Measurements from ENCODE around the gene SERP2.

SERP2 gene

GRCh38 chr13:44351505-44351854 lies 22.1 kb upstream of the SERP2 start:
- Histone ChIP-seq H3K9ac (ENCODE audit: low read length) (no peak overlapping the region), H2AFZ (ENCODE audit: low read depth, low read length) (no peak overlapping the region), H3K9me3 (ENCODE audit: insufficient read depth, low read length) (no peaks in the 10 kb centered on the region)

GRCh38 chr13:44352202-44352601 lies 21.4 kb upstream of the SERP2 start:
- Histone ChIP-seq H3K27ac (ENCODE audit: low read length) (no peak overlapping the region), H4K20me1 (ENCODE audit: insufficient read depth, low read length) (no peaks in the 10 kb centered on the region), H3K4me3 (ENCODE audit: low read length) (no peak overlapping the region), H3K9me3 (ENCODE audit: insufficient read depth, low read length) (no peaks in the 10 kb centered on the region), H3K4me1 (ENCODE audit: low read length) (no peaks in the 10 kb centered on the region), H3K4me2 (ENCODE audit: low read length) (no peak overlapping the region), H3K36me3 (replicated peaks; ENCODE audit: low read depth, low read length) (no peaks in the 10 kb centered on the region), H3K79me2 (ENCODE audit: low read length) (no peaks in the 10 kb centered on the region), H3K27me3 (ENCODE audit: low read depth, low read length) (peaks cover 28% of the 10 kb centered on the region), H3K9ac (ENCODE audit: low read length) (no peak overlapping the region), H2AFZ (ENCODE audit: low read depth, low read length) (no peak overlapping the region)
- no peak for TF ChIP-seq EZH2phosphoT487 (IDR thresholded peaks at IDR 0.05; ENCODE audit: low read depth)
- TF ChIP-seq CTCF (IDR thresholded peaks at IDR 0.05; ENCODE audit: low read depth, low read length): no peak

More at GRCh38 chr13:44351505-44351854, 22.1 kb upstream of the SERP2 start:
- H4K20me1 ChIP-seq (ENCODE audit: insufficient read depth, low read length): no peaks in the 10 kb centered on the region
- H3K4me2 ChIP-seq (ENCODE audit: low read length): no peak overlapping the region
- H3K36me3 ChIP-seq (replicated peaks; ENCODE audit: low read depth, low read length): no peaks in the 10 kb centered on the region
- no peak overlapping the region for H3K27ac ChIP-seq (ENCODE audit: low read length)
- no peak overlapping the region for H3K4me3 ChIP-seq (ENCODE audit: low read length)
- no peak for TF ChIP-seq CTCF (IDR thresholded peaks at IDR 0.05; ENCODE audit: low read depth, low read length)
- no peak for TF ChIP-seq EZH2phosphoT487 (IDR thresholded peaks at IDR 0.05; ENCODE audit: low read depth)
- no peaks in the 10 kb centered on the region for H3K79me2 ChIP-seq (ENCODE audit: low read length)
- H3K4me1 ChIP-seq (ENCODE audit: low read length): no peaks in the 10 kb centered on the region
- H3K27me3 ChIP-seq (ENCODE audit: low read depth, low read length): peaks cover 28% of the 10 kb centered on the region

- H3K4me1 ChIP-seq (ENCODE audit: low read length): no peaks in the 10 kb centered on the region
- no peak overlapping the region for H3K9ac ChIP-seq (ENCODE audit: low read length)
- no peak overlapping the region for H3K27ac ChIP-seq (ENCODE audit: low read length)
- no peak overlapping the region for H3K4me2 ChIP-seq (ENCODE audit: low read length)
- H3K36me3 ChIP-seq (replicated peaks; ENCODE audit: low read depth, low read length): no peaks in the 10 kb centered on the region
- H3K79me2 ChIP-seq (ENCODE audit: low read length): no peaks in the 10 kb centered on the region
- peaks cover 28% of the 10 kb centered on the region for H3K27me3 ChIP-seq (ENCODE audit: low read depth, low read length)
- H2AFZ ChIP-seq (ENCODE audit: low read depth, low read length): no peak overlapping the region
- no peaks in the 10 kb centered on the region for H3K9me3 ChIP-seq (ENCODE audit: insufficient read depth, low read length)
- TF ChIP-seq CTCF (IDR thresholded peaks at IDR 0.05; ENCODE audit: low read depth, low read length) (no peak), EZH2phosphoT487 (IDR thresholded peaks at IDR 0.05; ENCODE audit: low read depth) (no peak)
- H3K4me3 ChIP-seq (ENCODE audit: low read length): no peak overlapping the region
- H4K20me1 ChIP-seq (ENCODE audit: insufficient read depth, low read length): no peaks in the 10 kb centered on the region
Measured at GRCh38 chr13:44352671-44353070, 21.0 kb upstream of the SERP2 start.

- H3K27ac ChIP-seq (ENCODE audit: low read length): no peak overlapping the region
- no peak overlapping the region for H3K4me3 ChIP-seq (ENCODE audit: low read length)
- no peaks in the 10 kb centered on the region for H3K4me1 ChIP-seq (ENCODE audit: low read length)
- H3K79me2 ChIP-seq (ENCODE audit: low read length): no peaks in the 10 kb centered on the region
- H4K20me1 ChIP-seq (ENCODE audit: insufficient read depth, low read length): no peaks in the 10 kb centered on the region
- no peak overlapping the region for H3K9ac ChIP-seq (ENCODE audit: low read length)
- no peak overlapping the region for H3K4me2 ChIP-seq (ENCODE audit: low read length)
- no peak overlapping the region for H2AFZ ChIP-seq (ENCODE audit: low read depth, low read length)
- TF ChIP-seq EZH2phosphoT487 (IDR thresholded peaks at IDR 0.05; ENCODE audit: low read depth) (no peak), CTCF (IDR thresholded peaks at IDR 0.05; ENCODE audit: low read depth, low read length) (no peak)
- no peaks in the 10 kb centered on the region for H3K9me3 ChIP-seq (ENCODE audit: insufficient read depth, low read length)
- no peaks in the 10 kb centered on the region for H3K36me3 ChIP-seq (replicated peaks; ENCODE audit: low read depth, low read length)
- peaks cover 28% of the 10 kb centered on the region for H3K27me3 ChIP-seq (ENCODE audit: low read depth, low read length)
Measured at GRCh38 chr13:44354331-44354730, 19.3 kb upstream of the SERP2 start.
